ENCODE results near the gene HOXD8.

GRCh38 chr2:176172895-176173566 is 43.5 kb downstream of the HOXD8 start:
- no peak for TF ChIP-seq LEF1 (IDR thresholded peaks at IDR 0.05; ENCODE audit: borderline replicate concordance)
- no peak for TF ChIP-seq FOXK2 (IDR thresholded peaks at IDR 0.05)
- no peak for TF ChIP-seq SUZ12 (IDR thresholded peaks at IDR 0.05)
- TF ChIP-seq CTBP1 (IDR thresholded peaks at IDR 0.05; ENCODE audit: borderline replicate concordance), result no peak
- TF ChIP-seq FOXA1 (IDR thresholded peaks at IDR 0.05), result no peak
- TF ChIP-seq SP1 (IDR thresholded peaks at IDR 0.05), result no peak
- no peak for TF ChIP-seq PKNOX1 (IDR thresholded peaks at IDR 0.05)
- no peak for TF ChIP-seq ZNF384 (IDR thresholded peaks at IDR 0.05)
- TF ChIP-seq NFRKB (IDR thresholded peaks at IDR 0.05), result no peak
- TF ChIP-seq TARDBP (IDR thresholded peaks at IDR 0.05), result no peak
- no peak for TF ChIP-seq HDGF (IDR thresholded peaks at IDR 0.05; ENCODE audit: borderline replicate concordance)
- TF ChIP-seq L3MBTL2 (conservative IDR thresholded peaks at IDR 0.05), result no peak
